ENCODE data around the gene ZNF248. TPM values are rescaled to one million over a fixed set of nuclear protein-coding genes. Genes with fewer than 3 reads are reported as not detected.

The ZNF248 gene
- total and polyA plus RNA-seq, 5 experiments from 2014 or later = 4.8 to 19.1 (median 6.7) TPM

- peaks cover 10 to 60% (median 47%) of the 10 kb centered on the region in 3 donors for H3K36me3 Mint-ChIP-seq
- POLR2A ChIA-PET = no interaction called here
- peaks cover 13 to 94% (median 56%) of the 10 kb centered on the region in 9 donors for H3K9me3 Mint-ChIP-seq
- no peak overlapping the region for H3K27ac Mint-ChIP-seq
- no peak for DNase-seq
- ATAC-seq = no peak
- no peak overlapping the region for H3K4me3 Mint-ChIP-seq
- no peaks in the 10 kb centered on the region for H3K4me1 Mint-ChIP-seq
- no peaks in the 10 kb centered on the region for H3K27me3 Mint-ChIP-seq
Measured at GRCh38 chr10:37813763-37814162, 43.6 kb downstream of the ZNF248 start.

GRCh38 chr10:37812290-37812689 is 45.1 kb downstream of the ZNF248 start:
- Mint-ChIP-seq H3K27me3 (no peaks in the 10 kb centered on the region), H3K4me1 (no peaks in the 10 kb centered on the region), H3K36me3 (peaks cover 10 to 56% (median 54%) of the 10 kb centered on the region in 3 donors), H3K27ac (no peak overlapping the region), H3K4me3 (no peak overlapping the region), H3K9me3 (peaks cover 17 to 93% (median 62%) of the 10 kb centered on the region in 9 donors)
- ATAC-seq (no peak), DNase-seq (no peak)
- POLR2A ChIA-PET = no interaction called here

- no peaks in the 10 kb centered on the region for H3K4me1 Mint-ChIP-seq
- no peak overlapping the region for H3K27ac Mint-ChIP-seq
- H3K4me3 Mint-ChIP-seq = no peak overlapping the region
- DNase-seq (no peak), ATAC-seq (no peak)
- POLR2A ChIA-PET = no interaction called here
- peaks cover 14 to 42% (median 28%) of the 10 kb centered on the region in 3 donors for H3K36me3 Mint-ChIP-seq
- H3K27me3 Mint-ChIP-seq = no peaks in the 10 kb centered on the region
- H3K9me3 Mint-ChIP-seq = peaks cover 0 to 67% (median 20%) of the 10 kb centered on the region in 9 donors
Measured at GRCh38 chr10:37803269-37803668, 54.1 kb downstream of the ZNF248 start.

- POLR2A ChIA-PET = no interaction called here
- ATAC-seq (no peak), DNase-seq (no peak)
- H3K4me3 Mint-ChIP-seq = no peak overlapping the region
- peaks cover 14 to 55% (median 36%) of the 10 kb centered on the region in 3 donors for H3K36me3 Mint-ChIP-seq
- H3K4me1 Mint-ChIP-seq = no peaks in the 10 kb centered on the region
- no peaks in the 10 kb centered on the region for H3K27me3 Mint-ChIP-seq
- no peak overlapping the region for H3K27ac Mint-ChIP-seq
- peaks cover 6 to 68% (median 22%) of the 10 kb centered on the region in 9 donors for H3K9me3 Mint-ChIP-seq
Measured at GRCh38 chr10:37801557-37801956, 55.9 kb downstream of the ZNF248 start.

- DNase-seq (no peak), ATAC-seq (no peak)
- no peak overlapping the region for H3K4me3 Mint-ChIP-seq
- H3K9me3 Mint-ChIP-seq = peaks cover 15 to 76% (median 59%) of the 10 kb centered on the region in 9 donors
- no peak overlapping the region for H3K27ac Mint-ChIP-seq
- H3K36me3 Mint-ChIP-seq = peaks cover 11 to 61% (median 46%) of the 10 kb centered on the region in 3 donors
- POLR2A ChIA-PET = no interaction called here
- H3K4me1 Mint-ChIP-seq = no peaks in the 10 kb centered on the region
- H3K27me3 Mint-ChIP-seq = no peaks in the 10 kb centered on the region
Measured at GRCh38 chr10:37794305-37794976, 63.0 kb downstream of the ZNF248 start.

- POLR2A ChIA-PET = no interaction called here
- Mint-ChIP-seq H3K4me1 (no peaks in the 10 kb centered on the region), H3K27me3 (no peaks in the 10 kb centered on the region), H3K36me3 (peaks cover 6 to 65% (median 48%) of the 10 kb centered on the region in 3 donors), H3K9me3 (peaks cover 8 to 75% (median 51%) of the 10 kb centered on the region in 9 donors), H3K27ac (no peak overlapping the region), H3K4me3 (no peak overlapping the region)
- no peak for ATAC-seq
- no peak for DNase-seq
Measured at GRCh38 chr10:37789590-37789989, 67.8 kb downstream of the ZNF248 start.

- peaks cover 10 to 84% (median 42%) of the 10 kb centered on the region in 9 donors for H3K9me3 Mint-ChIP-seq
- POLR2A ChIA-PET = no interaction called here
Measured at GRCh38 chr10:37784678-37785077, 72.7 kb downstream of the ZNF248 start.

GRCh38 chr10:37780536-37780935 is 76.9 kb downstream of the ZNF248 start:
- POLR2A ChIA-PET = no interaction called here
- H3K27ac Mint-ChIP-seq = no peak overlapping the region
- ATAC-seq = no peak
- no peak overlapping the region for H3K4me3 Mint-ChIP-seq
- peaks cover 12 to 74% (median 38%) of the 10 kb centered on the region in 9 donors for H3K9me3 Mint-ChIP-seq
- no peaks in the 10 kb centered on the region for H3K4me1 Mint-ChIP-seq
- no peaks in the 10 kb centered on the region for H3K27me3 Mint-ChIP-seq
- peaks cover 5 to 34% (median 32%) of the 10 kb centered on the region in 3 donors for H3K36me3 Mint-ChIP-seq
- no peak for DNase-seq

More at GRCh38 chr10:37784678-37785077, 72.7 kb downstream of the ZNF248 start:
- DNase-seq (no peak), ATAC-seq (no peak)
- Mint-ChIP-seq H3K4me1 (no peaks in the 10 kb centered on the region), H3K27me3 (no peaks in the 10 kb centered on the region), H3K27ac (no peak overlapping the region), H3K4me3 (no peak overlapping the region), H3K36me3 (peaks cover 8 to 61% (median 46%) of the 10 kb centered on the region in 3 donors)

- ATAC-seq (no peak), DNase-seq (no peak)
- no peak overlapping the region for H3K4me3 Mint-ChIP-seq
- no peaks in the 10 kb centered on the region for H3K27me3 Mint-ChIP-seq
- H3K27ac Mint-ChIP-seq = no peak overlapping the region
- peaks cover 0 to 27% (median 12%) of the 10 kb centered on the region in 3 donors for H3K36me3 Mint-ChIP-seq
- peaks cover 4 to 75% (median 31%) of the 10 kb centered on the region in 9 donors for H3K9me3 Mint-ChIP-seq
- H3K4me1 Mint-ChIP-seq = no peaks in the 10 kb centered on the region
- POLR2A ChIA-PET = no interaction called here
Measured at GRCh38 chr10:37777056-37777455, 80.4 kb downstream of the ZNF248 start.

- Mint-ChIP-seq H3K9me3 (peaks cover 0 to 69% (median 27%) of the 10 kb centered on the region in 9 donors), H3K27me3 (no peaks in the 10 kb centered on the region), H3K4me3 (no peak overlapping the region), H3K36me3 (peaks cover 0 to 25% (median 6%) of the 10 kb centered on the region in 3 donors), H3K4me1 (no peaks in the 10 kb centered on the region), H3K27ac (no peak overlapping the region)
- DNase-seq = no peak
- POLR2A ChIA-PET = no interaction called here
- no peak for ATAC-seq
Measured at GRCh38 chr10:37775612-37776011, 81.8 kb downstream of the ZNF248 start.

- POLR2A ChIA-PET = no interaction called here
- Mint-ChIP-seq H3K4me3 (no peak overlapping the region), H3K9me3 (peaks cover 0 to 69% (median 27%) of the 10 kb centered on the region in 9 donors), H3K4me1 (no peaks in the 10 kb centered on the region), H3K27me3 (no peaks in the 10 kb centered on the region), H3K36me3 (peaks cover 0 to 25% (median 7%) of the 10 kb centered on the region in 3 donors), H3K27ac (no peak overlapping the region)
- ATAC-seq (no peak), DNase-seq (no peak)
Measured at GRCh38 chr10:37774351-37774750, 83.1 kb downstream of the ZNF248 start.

- H3K27ac Mint-ChIP-seq = no peak overlapping the region
- H3K9me3 Mint-ChIP-seq = peaks cover 16 to 91% (median 40%) of the 10 kb centered on the region in 9 donors
- H3K4me1 Mint-ChIP-seq = no peaks in the 10 kb centered on the region
- no peak overlapping the region for H3K4me3 Mint-ChIP-seq
- H3K27me3 Mint-ChIP-seq = no peaks in the 10 kb centered on the region
- DNase-seq = no peak
- POLR2A ChIA-PET = interaction anchor here (0.7 kb wide), 1 partner anchor 80 kb away, joined by 3 read pairs; no protein-coding TSS in a partner anchor
- peaks cover 11 to 62% (median 58%) of the 10 kb centered on the region in 3 donors for H3K36me3 Mint-ChIP-seq
- no peak for ATAC-seq
Measured at GRCh38 chr10:37765216-37765615, 92.2 kb downstream of the ZNF248 start.

GRCh38 chr10:37763132-37763531 is 94.3 kb downstream of the ZNF248 start:
- POLR2A ChIA-PET = no interaction called here
- H3K36me3 Mint-ChIP-seq = peaks cover 4 to 62% (median 61%) of the 10 kb centered on the region in 3 donors
- no peaks in the 10 kb centered on the region for H3K4me1 Mint-ChIP-seq
- no peak overlapping the region for H3K27ac Mint-ChIP-seq
- ATAC-seq (no peak), DNase-seq (no peak)
- H3K9me3 Mint-ChIP-seq = peaks cover 14 to 95% (median 51%) of the 10 kb centered on the region in 9 donors
- no peak overlapping the region for H3K4me3 Mint-ChIP-seq
- H3K27me3 Mint-ChIP-seq = no peaks in the 10 kb centered on the region
